HG02678 (cell line): ENCODE results near the gene BRIP1.
"Not testable (repeated sequence)": the region's sequence is repeated elsewhere in the genome, so short reads cannot be mapped to it uniquely, and the experiment has no call there.

ENCODE experiments used
- ATAC-seq: cut with Tn5 transposase; IDR thresholded peaks from one replicate; pipeline ENCODE4 v1.9.1; 2021; ENCODE audit warnings: mild to moderate bottlenecking, moderate library complexity; ENCODE audit not compliant: unreplicated experiment

BRIP1 gene

DNA sequence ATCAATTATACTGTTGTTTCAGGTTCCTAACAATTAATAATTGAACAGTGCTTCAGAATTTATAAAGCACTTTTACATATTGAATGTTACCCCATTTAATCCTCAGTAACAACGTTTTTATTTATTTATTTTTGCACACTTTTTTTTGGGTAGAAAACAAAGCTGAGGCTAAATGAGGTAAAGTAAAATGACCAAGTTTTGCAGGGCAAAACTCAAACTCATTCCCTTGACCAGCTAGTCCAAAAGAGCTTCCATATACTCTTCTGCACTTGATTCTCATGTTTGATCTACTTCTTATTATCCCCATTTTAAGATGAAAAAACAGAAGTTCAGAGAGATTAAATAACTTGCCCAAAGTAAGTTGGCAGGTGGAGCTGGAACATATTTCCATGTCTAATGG lies 191.2 kb downstream of the BRIP1 start:
- no peak for ATAC-seq

DNA sequence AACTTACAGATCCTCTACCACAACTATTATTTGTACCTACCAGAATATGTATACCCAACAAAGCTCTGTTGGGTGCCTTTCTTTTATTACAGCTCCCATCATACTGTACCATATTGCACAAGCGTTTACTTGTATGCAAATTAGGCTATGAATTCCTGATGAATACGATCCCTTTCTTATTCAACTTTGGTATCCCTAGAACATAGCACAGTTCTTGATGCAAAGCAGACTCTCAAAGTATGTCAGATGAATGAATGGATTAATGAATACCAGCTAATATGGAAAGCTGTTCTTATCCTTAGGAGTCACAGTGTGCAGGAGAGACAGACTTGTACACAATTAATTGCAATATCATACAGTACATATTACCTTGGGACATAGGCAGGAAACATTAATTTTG lies 192.6 kb downstream of the BRIP1 start:
- no peak for ATAC-seq

DNA sequence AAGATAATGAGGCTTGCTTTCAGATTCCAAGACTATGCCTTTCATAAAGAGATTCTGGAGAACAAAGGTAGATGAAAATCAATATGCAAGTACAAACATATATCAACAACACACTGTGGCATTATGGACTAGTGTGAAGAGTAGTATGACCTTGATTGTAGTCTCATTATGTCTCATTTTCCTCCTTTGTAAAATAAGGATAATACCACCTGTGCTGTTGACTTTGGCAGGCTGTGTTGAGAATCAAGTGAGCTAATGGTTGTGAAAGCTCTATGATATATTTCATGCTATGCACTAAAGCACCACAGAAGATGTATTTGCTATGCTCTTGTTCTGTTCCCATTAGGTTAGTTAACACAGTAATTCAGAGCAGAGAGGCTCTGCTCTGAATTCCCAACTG lies 193.8 kb downstream of the BRIP1 start:
- no peak for ATAC-seq

DNA sequence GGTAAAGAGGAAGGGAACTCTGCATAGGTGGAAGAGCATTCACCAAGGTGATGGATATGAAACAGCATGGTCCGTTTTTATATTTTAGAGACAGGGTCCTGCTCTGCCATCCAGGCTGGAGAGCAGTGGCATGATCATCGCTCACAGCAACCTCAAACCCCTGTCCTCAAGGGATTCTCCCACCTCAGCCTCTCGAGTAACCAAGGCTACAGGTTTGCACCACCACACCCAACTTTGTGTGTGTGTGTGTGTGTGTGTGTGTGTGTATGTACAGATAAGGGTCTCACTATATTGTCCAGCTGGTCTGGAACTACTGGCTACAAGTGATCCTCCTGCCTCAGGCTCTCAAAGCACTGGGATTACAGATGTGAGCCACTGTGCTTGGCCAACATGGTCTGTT lies 194.8 kb downstream of the BRIP1 start:
- no peak for ATAC-seq

DNA sequence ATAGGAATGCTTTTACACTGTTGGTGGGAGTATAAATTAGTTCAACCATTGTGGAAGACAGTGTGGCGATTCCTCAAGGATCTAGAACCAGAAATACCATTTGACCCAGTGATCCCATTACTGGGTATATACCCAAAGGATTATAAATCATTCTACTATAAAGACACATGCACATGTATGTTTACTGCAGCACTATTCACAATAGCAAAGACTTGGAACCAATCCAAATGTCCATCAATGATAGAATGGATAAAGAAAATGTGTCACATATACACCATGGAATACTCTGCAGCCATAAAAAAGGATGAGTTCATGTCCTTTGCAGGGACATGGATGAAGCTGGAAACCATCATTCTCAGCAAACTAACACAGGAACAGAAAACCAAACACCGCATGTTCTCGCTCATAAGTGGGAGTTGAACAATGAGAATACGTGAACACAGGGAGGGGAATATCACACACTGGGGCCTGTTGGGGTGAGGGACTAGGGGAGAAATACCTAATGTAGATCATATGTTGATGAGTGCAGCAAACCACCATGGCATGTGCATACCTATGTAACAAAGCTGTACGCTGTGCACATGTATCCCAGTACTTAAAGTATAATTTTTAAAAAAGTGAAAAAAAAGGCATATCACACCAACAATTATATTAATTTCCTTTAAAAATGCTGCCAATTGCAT lies 196.8 kb downstream of the BRIP1 start:
- ATAC-seq, result not testable (repeated sequence)

DNA sequence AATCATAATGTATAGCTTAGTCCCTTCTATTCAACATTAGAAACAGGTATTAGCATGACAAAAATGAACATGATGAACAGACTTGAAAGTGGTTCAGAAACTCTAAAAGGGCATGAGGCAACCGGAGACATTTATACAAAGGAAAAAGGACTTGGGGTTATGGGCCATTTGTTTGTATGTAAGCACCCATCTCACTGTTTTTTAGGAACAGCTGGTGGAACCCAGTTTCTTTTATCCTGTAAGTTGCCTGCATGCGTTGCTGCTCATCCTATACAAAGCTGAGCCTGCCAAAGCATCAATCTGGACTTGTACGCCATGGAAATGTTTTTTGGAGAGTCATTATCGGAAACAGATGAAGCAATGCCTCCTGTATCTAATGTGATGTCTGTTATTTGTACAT lies 200.0 kb downstream of the BRIP1 start:
- no peak for ATAC-seq

DNA sequence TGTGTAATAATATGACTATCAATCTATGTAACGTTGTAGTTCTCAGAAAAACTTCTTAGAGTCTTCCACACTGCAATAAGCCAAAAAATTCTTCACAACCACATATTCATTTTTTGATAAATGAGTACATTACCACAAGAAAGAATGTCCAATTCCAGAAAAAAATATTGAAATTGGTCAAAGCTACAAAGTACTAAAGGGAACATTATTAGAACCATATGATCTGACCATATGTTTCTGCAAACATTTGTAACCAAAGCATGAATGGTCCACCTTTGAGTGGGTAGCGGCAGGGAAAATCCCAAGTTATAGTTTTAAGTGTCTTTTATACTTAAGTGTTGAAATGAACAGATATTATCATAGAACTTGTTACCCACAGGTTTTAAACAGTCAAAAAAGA lies 200.6 kb downstream of the BRIP1 start:
- no peak for ATAC-seq

DNA sequence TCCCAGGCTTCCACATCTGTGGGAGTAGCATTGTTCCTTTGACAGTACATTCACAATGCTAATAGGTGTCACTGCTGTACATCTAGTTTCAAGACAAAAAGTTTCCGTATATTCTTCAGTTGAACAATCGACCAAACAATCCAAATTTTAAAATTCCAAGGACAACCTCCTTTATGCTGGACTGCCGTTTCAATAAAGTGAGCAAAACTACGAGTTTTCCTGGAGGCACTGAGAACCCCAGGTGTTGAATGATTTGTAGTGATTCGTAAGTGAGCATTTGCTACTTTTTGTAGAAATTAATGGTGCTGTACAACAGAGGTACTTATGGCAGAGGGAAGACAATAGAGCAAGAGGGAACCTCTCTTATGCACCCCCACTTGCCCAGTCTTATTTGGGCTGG lies 201.1 kb downstream of the BRIP1 start:
- no peak for ATAC-seq

DNA sequence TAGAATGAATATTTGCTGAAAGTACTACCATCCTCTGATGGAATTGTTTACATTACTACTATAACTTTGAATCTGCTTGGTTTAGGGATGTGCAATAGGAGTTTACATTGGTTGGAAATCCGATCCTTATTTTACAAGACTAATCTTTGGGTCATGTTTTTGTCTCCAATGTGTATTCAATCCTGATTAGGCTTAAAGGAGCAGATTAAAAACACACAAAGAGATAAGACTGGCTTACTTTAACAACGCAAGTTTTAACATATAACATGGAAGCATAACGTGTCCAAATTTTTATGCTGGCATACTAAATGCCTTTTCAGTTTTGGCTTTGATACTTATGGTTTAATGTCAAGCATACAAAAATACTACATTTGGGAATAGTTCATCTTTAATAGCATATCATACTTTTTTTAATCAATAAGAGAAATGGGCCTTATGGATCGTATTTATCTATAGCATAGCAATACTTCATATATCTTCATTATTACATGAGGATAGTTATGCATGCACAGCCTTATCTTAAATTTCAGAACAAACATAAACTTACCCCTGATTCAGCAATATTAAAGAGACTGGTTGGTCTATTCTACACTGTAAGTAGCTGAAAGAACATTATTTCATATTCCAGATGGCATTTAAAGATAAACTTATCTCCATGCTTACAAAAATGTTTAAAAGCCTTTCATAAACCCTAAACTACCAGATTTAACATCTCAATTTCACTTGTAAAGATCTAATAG lies 202.4 kb downstream of the BRIP1 start:
- no peak for ATAC-seq

DNA sequence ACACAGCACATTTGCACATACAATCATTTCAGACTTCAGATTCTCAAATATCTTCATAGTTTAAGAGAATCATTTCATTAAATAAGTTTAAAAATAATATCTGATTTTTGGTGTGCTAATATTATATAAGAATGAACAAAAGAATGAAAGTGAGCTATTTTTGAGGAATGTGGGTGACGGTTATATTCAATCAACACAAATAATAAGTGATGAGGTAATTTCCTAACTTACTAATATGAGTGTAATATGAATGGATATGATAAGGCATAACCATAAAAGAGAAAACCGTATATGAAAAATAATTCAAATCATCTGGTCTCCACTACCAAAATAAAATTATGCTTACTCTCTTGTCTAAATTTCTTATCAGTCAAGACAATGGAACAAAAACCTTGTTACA lies 203.9 kb downstream of the BRIP1 start:
- no peak for ATAC-seq

DNA sequence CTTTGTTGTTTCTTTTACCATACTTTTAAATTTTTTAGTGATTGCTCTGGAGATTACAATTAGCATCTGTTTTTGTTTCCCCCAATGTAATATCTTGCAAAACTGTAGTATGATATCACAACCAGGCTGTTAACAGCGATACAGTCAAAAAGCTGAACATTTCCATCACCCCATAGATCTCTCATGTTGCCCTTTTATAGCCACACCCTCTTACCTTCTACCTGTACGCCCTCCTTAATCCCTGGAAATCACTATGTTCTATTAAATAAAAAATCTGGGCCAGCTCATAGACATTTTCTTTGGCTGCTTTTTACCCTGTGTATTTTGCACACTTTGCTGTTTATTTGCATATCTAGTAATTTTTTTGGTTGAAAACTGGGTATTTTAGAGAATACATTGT lies 205.1 kb downstream of the BRIP1 start:
- no peak for ATAC-seq

DNA sequence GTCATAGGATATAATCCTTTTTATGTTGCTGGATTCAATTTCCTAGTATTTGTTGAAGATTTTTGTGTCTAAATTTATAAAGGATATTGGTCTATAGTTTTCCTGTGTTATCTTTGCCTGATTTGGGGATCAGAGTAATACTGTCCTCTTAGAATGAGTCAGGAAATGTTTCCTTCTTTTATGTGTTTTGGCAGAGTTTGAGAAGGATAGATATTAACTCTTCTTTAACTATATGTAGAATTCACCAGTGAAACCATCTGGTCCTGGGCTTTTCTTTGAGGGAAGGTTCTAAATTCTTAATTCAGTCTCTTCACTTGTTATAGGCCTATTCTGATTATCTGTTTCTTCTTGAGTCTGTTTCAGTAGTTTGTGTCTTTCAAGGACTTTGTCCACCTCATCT lies 206.0 kb downstream of the BRIP1 start:
- ATAC-seq, result no peak

DNA sequence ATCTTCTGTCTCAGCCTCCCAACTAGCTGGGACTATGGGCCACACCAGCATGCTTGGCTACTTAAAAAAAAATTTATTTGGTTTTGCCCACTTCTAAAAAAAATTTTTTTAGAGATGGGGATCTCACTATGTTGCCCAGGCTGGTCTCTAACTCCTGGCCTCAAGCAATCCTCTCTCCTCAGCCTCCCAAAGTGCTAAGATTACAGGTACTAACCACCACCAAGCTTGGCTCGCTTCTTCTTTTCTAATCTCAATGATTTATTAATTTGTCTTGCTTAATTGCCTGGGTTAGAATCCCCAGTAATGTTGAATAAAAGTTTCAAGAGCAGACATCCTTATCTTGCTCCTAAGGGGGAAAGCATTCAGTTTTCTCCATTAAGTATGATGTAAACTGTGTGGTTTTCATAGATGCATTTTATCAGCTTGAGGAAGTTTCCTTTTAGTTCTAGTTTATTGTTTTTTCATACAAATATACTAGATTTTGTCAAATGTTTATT lies 206.6 kb downstream of the BRIP1 start:
- ATAC-seq, result no peak

DNA sequence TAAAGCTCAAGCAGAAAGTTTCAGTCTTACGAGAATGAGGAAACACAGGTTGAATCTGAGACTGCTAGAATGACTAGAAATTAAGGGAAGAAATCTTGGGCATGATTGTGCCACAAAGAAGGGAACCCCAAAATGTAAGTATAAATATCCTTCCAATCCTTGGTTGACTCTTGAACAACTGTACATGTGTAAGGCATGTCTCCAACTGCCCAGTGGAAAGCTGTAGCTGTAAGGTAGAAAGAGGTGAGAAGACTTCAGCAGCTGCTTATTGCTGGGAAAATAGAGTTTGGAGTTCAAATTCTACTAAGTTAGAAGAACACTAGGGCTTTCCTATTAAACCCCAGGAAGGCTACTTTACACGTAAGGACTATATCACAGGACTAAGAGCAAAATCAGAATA lies 212.6 kb downstream of the BRIP1 start:
- no peak for ATAC-seq

DNA sequence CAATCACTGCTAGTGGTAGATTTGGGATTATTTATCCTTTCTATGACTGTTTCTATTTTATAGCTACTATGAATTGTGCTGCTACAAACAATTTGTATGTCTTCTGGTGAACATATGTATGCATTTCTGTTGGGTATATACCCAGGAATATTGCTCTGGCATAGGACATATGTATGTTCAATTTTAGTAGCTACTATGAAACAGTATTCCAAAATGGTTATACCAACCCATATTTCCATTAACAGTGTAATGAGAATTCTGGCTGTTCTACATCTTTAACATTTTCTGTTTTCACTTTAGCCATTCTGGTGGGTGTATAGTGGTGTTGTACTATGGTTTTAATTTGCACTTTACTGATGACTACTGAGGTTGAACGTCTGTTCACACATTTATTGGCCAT lies 214.7 kb downstream of the BRIP1 start:
- no peak for ATAC-seq

DNA sequence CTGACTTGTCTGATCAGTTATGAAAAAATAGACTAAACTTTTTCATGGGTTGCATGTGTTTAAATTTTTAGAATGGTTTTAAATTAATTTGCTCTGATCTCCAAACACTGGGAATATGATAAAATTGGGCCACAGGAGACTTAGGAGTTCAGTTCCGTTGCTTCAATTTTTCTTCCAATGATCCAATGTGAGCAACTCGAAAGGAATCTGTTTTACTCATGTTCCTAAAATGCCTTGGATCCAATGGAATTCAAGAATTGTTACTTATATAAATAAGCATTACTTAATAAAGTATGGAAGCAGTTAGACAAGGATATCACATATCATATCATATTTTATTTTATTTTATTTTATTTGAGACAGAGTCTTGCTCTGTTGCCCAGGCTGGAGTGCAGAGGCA lies 216.3 kb downstream of the BRIP1 start:
- no peak for ATAC-seq

DNA sequence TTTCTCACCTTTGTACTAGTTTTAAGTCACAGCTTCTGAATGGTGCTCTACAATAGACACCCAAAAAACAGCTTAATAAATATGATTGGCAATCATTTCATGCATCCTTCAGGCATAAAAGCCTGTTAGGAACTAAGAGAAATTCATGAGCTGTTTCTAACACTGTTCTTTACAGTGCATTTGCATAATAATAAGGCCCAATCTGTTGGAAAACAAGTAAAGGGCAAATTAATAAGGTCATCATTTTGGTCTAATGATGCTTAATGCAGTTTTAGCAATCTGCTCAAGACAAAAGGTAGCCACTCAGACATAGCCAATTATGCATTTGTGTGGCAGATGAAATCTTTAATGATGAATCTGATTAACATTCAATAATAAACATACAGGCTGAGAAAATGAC lies 216.8 kb downstream of the BRIP1 start:
- ATAC-seq, result no peak

DNA sequence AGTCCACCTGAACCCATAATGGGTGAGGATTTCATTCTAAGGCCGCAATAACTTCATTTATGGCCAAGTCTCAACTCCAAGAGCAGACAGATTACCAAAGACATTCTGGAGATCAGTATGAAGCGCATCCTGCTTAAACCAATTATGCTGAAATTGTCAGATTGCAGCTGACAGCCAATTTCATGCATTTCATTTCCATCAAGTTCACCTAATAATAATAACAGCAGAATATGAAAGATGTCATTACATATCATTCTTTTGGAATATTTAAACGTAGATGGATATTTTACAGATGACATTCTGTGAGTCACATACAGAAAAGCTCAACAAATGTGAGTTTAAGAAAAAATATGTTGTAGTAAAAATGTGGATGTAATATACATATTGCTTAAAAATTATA lies 217.4 kb downstream of the BRIP1 start:
- no peak for ATAC-seq

DNA sequence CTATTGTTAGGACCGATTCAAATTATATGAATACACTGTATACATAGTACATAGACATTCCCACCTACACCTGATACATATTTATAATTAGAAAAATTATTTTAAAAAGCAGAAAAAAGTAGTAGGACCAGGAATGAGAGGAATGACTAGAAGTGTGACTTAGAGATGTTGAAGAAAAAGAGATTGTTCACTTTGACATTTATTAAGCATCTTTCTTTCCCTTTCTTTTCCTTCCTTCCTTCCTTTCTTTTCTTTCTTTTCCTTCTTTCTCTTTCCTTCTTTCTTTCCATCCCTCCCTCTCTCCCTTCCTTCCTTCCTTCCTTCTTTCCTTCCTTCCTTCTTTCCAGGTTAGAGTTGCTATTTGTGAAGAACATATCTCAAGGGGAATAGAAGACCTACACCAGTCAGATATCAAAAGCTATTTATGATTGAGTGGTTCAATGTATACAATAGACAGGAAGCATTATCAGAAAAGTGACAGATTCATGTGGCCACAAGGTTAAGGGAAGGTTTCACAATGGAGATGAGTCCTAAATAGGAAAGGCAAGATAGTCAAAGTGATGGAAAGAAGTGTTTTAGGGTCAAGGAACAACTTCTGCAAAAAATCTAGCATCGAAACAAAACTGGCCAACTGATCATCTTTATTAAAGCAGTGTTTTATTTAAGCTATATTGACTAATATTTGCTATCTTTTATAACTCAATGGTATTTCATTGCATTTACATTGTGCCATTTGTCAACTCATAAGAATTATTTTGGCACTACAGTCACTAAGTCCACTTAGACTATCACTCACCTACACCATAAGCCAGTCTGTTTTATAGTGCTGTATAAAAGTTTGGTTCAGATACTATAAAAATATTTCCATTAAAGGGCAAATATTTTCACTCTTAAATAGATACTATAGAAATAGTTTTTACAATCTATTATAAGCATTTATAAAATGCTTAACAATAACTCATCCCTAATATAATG lies 218.2 kb downstream of the BRIP1 start:
- ATAC-seq, result no peak

DNA sequence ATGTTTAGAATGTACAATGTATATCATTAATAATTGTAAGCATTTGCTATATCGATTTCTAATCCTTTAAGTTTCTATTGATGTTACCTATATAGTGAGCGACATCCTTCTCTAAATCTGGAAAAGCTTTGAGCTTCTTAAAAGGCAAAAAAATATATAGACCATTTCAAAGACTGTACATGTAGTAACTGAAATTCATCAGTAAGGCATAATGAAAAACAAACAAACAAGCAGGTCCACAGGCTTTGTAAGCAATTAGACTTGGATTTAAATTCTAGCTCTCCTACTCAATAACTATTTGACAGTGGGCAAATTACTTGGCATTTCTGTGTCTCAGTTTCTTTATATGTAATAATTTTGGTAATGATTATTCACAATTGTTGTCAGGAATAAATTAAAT lies 220.6 kb downstream of the BRIP1 start:
- ATAC-seq, result no peak

DNA sequence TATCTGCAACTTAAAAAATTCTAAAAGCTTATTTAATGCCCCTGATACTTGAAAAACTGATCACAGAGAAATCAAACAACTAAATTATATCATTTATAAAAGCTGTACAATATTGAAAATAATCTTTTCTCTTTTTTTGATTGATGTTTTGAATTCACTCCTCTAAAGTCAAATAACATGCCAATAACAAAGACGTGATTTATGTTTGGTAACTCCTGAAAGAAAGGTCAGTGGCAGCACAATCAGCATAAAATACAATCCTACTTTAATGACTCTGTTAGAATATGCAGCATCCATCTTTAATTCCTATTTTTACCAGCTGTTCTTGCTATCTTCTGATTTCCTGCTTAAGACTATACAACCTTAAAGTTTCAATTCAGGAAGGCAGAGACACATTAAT lies 221.6 kb downstream of the BRIP1 start:
- no peak for ATAC-seq
